Measurements from ENCODE around the gene FPGT.
"Not testable (repeated sequence)": the region's sequence is repeated elsewhere in the genome, so short reads cannot be mapped to it uniquely, and the experiment has no call there.

The FPGT gene

DNA sequence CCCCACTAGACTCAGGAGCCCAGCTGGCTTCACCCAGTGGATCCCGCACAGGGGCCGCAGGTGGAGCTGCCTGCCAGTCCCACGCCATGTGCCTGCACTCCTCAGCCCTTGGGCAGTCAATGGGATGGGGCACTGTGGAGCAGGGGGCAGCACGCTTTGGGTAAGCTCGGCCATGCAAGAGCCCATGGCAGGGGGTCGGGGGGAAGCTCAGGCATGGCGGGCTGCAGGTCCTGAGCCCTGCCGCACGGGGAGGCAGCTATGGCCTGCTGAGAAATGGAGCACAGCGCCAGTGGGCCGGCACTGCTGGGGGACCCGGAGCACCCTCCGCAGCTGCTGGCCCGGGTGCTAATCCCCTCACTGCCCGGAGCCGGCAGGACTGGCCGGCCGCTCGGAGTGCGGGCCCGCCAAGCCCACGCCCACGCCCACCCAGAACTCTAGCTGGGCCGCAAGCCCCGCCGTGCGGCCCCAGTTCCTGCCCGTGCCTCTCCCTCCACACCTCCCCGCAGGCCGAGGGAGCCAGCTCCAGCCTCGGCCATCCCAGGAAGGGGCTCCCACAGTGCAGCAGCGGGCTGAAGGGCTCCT, 55.3 kb downstream of the FPGT start:
- not testable (repeated sequence) for DNase-seq (ENCODE audit: low read depth in 2 of 3, low spot score in 2 of 3)

All from activated CD8-positive, alpha-beta memory T cell treated with anti-CD3 and anti-CD28 coated beads for 48 hours (primary cell).